NCI-H1694 treated with DMSO at 0.1 percent for 48 hours (cell line): ENCODE results near the gene ASB4.
"Not testable (repeated sequence)": the region's sequence is repeated elsewhere in the genome, so short reads cannot be mapped to it uniquely, and the experiment has no call there.

Experiments used
- DNase-seq: peaks from one replicate; lab custom pipeline; 2025; lab: John Stamatoyannopoulos, UW

The ASB4 gene

DNA sequence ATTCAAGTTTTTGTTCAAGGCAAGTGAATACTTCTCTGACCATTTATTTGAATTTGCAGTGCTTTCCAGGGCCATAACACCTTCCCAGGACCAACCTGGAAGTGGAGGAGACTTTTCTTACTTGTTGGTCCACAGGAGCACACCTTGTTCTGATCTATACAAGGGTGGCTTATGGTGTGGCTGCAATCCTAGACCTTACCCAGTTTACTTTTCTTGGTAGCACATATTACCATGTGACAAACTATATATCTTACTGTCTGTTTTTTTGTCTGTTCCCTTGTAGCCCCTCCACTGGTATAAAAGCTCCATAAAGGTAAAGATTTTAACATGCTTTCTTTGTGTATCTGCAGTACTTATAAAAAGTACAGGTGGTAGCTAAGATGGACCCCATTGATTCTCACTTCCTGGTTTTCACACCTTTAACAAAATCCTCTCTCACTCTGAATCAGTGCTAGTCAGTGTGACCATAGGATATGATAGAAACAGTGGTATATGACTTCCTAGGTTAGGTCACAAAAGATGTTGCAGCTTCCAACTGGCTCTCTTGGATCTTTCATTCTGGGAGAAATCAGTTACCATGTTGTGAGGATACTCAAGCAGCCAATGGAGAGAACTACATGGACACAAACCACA lies 5.6 kb upstream of the ASB4 start:
- DNase-seq = no peak

DNA sequence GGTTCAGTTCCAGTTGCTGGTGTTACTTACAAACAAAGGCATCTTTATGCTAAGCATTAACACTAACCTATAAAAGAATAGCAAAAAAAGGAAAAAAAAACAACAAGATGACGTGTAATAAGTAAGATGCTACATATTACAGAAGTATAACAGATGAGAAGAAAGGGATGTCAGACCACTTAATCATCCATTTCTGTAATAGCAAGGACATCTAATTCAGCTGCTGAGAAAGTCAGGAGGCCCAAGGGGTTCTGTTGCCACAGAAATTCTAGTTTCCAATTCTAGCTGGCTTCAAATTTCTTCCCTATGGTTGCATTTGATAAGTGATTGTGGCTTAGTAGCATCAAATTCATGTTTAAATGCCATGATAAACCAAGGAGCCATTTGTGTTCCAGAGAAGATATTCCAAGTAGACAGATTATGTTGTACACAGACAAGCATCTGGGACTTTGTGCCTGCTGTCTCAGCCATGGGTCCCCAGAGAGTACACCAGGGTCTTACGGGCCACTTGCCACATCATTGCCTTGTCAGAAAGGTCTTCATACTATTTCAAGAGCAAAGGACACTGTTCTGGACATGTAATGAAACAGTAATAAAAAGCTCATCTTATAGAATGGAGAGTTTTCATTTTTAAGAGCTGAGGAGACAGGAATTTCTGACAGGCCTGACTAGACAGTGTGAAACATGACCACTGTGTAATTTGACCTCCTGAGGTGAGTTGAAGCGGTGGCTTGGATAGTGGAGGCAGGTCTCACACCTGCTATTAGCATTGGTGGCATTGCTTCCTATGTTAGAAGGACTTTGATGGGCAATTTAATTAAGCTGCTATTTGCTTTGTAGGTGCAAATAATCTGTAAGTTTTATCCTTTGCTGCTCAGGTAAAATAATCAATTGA lies 4.2 kb upstream of the ASB4 start:
- DNase-seq = no peak

DNA sequence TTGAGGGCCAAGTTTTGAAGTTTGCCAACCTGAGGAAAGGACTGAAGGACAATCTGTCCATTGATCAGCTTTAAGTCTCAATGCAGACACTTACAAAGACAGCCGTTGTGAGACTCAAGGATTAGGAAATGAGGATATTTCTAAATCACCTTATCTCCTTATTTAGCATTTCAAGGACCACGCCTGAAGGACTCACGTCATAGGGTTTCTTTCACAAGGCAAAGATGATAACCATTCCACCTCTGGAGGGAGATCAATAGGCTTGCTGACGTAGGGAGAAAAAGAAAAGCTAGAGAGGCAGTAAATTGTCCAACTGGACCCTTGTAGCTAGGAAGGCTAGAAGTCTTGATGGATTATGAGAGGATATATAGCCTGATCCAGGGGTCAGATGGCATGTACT lies 3.3 kb upstream of the ASB4 start:
- DNase-seq = no peak

DNA sequence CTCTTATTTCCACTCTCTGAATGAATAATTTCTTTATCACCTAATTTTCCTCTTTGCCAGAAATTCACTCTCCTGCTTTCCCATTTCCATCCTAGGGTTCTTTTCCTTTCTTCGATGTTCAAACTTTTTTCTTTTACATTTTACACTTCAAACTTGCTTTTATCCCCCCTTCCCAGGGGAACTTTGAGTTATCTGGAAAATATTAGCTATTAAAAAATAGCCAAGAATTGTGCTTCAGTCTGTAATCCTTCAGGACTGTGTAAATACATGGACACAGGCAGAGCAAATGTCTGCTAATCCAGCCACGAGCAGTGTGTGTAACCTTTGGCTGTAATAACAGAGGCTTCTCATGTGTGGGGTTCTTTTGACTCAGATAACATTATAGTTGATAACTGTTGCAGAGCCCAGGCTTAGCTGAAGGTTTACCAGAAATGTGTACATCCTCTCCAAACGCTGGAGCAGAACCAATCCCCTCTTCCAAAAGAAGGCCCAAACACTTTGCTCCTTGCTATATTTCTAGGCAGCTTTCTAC lies 4.6 kb downstream of the ASB4 start:
- DNase-seq = no peak

DNA sequence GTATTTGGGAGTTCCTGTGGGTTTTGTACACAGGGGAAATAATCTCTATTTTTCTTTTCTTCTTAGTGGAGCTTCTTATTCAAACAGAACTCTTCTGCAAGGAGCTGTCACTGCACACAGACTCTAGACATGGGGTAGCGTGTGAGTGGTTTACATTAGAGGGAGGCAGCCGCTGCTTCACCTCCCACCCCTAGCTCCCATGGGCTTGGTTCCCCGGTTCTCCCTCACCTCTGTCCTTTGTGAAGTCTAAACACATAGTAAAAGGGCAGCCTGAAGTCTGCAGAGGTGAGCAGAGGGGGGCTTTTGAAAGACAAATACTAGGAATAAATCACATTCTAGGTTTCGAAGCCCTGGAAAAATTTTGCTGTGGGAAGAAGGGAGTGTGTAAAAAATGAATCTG lies 5.5 kb downstream of the ASB4 start:
- no peak for DNase-seq

DNA sequence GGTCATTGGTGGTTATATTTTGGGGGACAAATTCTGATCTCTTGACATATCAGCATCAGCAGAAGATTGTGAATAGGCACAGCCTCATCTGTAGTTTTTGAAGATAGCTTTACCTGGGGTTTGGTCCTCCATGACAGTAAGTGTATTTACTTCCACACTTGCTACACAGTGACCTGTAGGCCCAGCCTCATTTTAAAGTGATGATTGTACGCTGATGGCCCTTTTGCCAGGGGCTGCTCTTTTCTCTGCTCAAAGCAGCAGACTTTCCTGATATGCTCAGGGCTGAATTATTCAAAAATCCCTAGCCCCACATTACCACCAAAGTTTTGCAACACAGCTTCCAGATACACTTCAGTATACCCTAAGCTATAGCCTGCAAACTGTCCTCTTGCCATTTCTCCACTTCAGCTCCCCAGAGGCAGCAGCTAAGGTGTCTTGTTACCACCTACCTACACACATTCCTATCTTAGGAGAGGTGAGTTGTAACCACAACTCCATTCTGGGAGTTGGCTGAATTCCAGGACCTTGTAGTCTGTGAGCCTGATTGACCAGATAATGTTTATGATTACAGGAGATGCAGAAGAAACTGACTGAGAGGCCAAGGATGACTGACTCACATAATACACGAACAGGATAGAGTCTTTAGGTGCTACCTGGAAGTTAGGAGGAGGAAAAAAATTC lies 6.0 kb downstream of the ASB4 start:
- no peak for DNase-seq

DNA sequence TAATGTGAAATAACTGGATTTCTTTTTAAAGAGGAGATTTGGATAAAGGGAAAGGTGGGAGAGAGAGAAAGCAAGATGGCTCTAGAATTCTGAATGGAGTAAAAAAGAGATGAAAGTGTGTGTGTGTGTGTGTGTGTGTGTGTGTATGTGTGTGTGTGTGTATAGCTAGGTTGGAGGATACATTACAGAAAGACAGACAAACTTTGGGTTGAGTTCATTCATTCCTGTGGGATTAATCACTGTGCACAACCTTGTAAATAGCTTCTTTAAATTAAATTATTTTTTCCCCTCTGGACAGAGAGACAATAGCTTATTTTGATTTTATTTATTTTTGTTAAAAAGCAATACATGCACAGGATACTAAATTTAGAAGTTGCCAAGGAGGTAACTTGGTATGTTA lies 7.5 kb downstream of the ASB4 start:
- no peak for DNase-seq

DNA sequence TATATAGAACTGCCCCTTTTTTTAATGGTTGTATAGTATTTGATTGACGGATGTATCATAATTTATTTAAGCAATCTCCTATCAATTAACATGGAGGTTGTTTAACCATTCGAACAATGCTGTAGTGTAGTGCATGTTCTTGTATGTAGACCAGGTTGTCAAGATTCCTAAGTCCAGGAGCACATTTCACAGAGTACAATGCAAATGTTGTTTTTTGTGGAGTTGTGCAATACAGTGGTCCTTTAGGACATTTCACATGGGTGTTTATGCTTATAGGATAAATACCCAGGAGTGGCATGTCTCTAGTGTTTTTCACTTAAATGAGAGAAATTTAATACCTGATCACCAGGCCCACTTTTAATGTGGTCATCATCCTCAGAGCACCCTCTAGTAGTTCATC lies 8.1 kb downstream of the ASB4 start:
- no peak for DNase-seq

DNA sequence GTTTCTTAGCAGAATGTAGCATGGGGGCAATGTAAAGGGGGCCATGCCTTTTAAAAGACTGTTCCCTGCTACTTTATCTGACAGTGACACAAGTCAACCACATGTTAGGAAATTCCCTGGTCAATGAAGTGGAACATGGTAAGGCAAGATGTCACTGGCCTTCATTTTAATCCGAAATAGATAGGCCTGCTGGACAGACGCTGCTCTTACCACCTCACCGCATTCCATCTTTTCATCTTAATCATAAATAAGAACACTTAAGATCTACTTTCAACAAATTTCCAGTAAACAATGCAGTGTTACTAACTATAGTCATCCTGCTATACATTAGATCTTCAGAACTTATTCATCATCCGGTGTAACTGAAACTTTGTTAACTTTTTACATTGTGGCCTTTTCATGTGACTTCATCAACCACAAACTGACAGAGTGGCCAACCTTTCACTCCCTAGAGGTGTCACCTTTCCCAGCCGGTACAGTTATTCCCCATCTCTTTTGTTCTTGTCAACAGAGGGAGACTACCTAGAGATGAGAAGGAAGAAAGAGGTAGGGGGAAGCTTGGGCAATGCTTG lies 15.6 kb downstream of the ASB4 start:
- no peak for DNase-seq

DNA sequence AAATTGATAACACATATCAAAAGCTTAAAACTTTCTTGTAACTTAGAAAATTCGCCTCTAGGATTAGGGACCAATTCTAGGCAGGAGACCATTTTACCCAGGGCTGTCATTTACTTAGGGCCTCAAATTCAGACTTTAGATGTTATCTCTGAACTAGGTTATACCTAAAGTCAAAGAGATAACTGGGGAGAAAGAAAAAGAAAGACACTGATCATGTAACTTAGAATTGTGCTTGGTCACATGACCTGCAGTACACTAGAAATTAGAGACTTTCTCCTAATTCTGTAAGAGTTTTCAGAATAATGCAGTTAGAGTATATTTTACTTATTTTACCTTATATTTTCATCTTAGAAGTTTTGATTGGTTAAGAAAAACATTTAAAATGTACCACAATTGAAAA lies 16.7 kb downstream of the ASB4 start:
- DNase-seq = no peak

DNA sequence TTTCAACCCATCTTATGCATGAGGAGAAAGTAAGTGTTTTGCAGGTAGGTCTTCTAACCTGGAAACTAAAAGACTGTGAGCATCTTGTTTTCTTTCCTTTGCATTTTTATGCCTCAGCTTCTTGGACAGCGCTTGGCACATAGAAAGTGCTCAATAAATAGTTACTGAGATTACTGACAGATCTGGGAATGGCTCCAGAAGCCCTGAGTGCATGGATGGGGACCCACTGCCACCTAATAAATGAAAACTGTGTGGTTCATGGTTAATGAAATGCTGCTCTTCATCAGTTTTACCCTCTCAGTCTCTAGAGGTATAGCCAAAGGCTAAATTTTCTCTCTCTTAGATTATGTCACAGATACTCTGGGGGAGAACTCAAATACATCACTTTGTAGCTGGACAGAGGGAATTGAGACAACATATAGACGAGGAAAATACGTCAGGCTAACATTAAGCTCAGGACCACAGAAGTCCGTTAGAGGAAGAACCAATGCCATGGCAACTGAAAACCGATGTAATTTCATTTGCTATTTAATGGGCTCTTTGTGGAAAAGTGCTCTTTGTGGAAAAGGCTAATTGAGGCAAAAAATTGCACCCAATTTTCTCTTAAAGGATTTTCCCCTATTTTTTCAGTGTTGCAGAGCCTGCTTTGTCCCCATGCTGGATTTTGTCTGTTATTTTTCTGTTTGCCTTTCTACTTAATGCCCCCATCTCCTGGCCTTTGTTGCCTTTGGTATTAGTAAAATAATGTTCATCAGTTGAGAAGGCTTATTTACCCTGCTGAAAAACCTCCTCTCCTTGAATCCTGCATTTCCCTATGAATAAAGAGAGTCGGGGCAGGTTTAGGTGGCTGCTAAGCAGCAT lies 17.8 kb downstream of the ASB4 start:
- DNase-seq = no peak

DNA sequence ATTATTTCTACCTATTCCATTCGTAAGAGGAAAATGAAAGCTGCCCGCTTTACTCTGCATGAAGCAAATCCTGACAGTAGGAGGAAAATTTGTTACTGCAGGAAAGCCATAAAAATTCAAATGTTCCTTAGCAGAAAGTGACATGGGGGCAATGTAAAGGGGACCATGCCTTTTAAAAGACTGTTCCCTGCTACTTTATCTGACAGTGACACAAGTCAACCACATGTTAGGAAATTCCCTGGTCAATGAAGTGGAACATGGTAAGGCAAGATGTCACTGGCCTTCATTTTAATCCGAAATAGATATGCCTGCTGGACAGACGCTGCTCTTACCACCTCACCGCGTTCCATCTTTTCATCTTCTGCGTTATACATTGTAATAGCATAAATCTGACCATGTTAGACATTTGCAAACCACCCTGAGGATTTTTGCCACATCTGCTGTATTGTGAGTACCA lies 18.4 kb downstream of the ASB4 start:
- DNase-seq = not testable (repeated sequence)

DNA sequence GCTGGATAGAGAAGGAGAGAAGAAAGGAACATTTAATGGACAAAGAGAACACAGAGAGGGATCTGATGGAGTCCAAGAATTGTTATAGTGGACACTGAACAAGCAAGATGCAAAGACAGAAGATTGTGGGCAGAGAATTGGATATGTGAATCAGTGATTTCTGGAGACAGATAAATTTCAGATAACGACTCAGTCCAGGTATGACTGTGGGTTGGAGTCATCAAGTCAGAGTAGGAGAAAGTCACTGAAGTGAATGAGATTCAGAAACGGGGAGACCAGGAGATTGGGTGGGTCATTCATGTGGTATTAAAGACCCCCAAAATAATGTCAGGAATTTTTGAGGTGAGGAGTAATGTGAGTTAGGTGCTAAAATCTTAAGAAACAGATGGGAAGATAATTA lies 23.0 kb downstream of the ASB4 start:
- DNase-seq = no peak

DNA sequence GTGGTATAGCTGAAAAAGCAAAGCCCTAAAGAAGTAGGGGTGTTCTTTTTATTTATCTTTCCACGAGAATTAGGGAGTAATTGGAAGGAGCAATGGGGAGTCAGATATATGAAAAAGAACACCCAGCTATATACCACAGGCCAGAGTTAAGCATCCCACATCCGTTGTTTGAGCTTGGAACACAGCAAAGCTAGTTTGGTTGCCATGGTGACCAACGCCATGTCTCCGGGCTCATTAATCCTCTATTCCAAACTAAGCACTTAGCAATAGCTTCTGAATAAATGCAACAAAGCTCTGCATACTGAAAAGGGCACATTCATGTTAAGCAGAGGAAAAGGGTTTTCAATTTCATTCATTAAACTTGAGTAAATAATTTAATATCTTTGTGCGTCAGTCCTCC lies 23.5 kb downstream of the ASB4 start:
- DNase-seq = no peak

DNA sequence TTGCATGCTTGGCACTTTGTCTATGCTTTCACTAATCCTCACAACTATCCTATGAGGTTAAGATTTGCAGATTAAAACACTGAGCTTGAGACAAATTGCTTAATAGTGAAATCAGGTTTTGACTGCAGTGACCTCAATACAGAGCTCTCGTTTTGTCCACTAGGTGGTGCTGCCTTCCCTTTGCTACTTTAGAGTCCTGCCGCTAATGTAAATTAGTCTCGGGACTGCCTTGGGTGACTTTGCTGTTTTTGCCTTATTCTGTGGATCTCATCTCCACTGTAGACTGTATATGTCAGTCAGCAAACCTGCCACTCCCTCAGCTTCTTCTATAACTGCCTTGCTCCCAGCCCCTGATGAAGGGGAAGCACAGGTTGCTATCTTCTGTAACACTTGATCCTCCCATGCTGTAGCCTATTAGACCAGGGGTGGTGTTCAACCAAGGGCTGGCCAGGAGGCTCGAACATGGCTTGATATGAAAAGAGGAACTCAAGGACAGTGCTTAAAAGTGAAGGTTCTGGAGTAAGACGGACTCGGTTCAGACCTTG lies 26.0 kb downstream of the ASB4 start:
- peak; percentile 71 for DNase-seq

DNA sequence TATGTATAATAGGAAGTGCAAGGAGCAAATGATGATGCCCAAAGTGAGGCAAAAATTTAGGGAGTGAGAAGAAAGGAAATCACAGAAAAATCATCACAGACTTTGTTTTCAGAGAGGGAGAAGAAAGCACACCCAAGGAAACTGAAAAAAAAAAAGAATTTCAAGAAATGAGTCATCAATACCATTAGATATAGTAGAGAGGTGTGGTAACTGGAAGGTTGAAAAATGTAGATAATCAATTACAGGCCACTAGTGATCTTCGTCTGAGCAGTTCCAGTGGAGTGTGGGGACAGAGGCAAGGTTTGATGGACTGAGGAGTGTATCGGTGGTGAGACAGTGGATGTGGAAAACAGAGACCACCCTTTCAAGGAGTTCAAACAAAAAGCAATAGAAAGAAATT lies 31.7 kb downstream of the ASB4 start:
- no peak for DNase-seq

DNA sequence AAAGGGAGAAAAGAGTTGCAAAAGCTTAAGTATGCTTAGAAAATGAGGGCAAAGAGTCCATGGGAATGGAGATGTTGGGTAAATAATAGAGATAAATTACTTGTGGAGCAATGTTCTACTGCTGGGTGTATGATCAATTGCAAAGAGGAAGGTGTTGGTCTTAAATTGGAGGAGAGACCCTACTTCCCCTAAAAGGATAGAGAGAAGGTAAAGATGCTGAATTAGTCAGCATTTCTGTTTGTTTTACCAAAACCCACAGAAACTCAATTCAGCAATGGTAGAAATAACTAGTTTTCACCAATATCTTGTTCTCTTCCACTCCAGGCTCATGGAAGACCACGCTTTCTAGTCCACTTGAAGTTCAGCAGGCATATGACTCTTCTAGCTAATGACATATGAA lies 32.1 kb downstream of the ASB4 start:
- no peak for DNase-seq

DNA sequence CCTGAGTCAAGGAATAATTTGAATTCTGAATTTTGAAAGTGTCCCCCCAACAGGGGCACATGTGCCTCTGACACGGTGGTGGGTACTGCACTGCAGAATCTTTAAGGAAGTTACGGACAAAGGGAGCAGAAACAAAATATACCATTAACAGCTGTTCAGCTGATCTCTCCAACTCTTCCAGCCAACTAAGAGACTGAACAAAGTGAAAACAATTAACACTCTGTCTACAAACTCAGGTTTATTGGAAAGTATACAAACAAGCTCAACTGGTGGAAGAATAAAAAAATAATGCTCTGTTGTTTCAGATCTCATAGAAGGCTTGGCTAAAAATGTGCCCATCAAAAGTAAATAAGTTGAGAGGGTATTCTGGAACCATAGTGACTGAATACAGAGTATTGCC lies 34.4 kb downstream of the ASB4 start:
- DNase-seq = no peak

DNA sequence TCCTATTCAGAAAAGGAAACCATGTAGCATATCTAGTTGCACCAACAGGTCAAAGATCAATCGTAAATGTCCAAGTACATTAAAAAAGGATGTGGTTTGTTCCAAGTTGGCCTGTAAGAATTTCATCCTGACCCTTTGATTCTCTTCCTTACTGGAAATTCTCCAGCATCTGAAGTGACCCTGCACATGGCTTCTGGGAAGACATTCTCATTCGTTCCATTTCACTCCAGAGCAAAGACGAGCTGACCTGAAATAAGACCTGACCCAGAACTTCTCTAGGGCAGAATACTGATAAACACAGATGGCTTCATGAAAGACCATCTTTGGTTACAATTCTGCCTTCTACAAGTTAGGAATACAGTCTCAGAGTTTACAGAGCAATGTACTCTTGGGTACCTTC lies 39.8 kb downstream of the ASB4 start:
- no peak for DNase-seq

DNA sequence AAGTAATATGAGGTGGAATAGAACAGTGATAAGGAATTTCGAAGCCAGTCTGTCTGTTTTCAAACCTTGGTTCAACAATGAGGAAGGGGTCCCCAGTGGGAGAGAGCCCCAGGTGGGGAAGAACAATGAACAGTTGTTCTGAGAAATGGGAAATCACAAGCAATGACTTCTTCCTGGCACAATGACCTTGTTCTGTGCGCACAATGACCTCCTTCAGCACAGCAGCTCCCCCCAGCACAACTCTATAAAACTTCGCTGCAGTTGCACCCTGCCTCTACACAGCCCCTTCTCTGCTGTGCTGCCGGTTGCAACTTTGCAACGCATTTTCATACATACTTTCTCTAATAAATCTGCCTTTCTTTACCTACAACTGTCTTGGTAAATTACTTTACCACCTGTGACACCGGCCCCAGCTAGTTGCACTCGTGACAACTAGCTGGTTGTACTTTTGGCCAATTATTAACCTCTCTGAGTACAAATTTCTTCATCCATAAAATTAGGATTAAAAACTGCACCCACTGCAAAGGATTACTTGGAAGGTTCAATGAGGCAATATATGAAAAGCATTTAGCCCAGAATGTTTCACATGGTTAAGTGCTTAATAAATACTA lies 40.5 kb downstream of the ASB4 start:
- no peak for DNase-seq
